OCI-LY3 (cell line): ENCODE measurements around the gene ZNF423.

Experiments
- CTCF ChIP-seq: fragments of 200-600, 300-600 bp; sonication (generic); IDR thresholded peaks from 2 replicates; pipeline ENCODE4 v1.5.1; 2014; ENCODE audit warnings: antibody characterized with exemption, low read length, low read depth
- EZH2phosphoT487 ChIP-seq: fragments of 200-600 bp; shearing (Covaris generic); IDR thresholded peaks from 2 replicates; pipeline ENCODE4 v1.6.1; 2018; ENCODE audit warnings: antibody characterized with exemption, mixed run types, low read depth

DNA sequence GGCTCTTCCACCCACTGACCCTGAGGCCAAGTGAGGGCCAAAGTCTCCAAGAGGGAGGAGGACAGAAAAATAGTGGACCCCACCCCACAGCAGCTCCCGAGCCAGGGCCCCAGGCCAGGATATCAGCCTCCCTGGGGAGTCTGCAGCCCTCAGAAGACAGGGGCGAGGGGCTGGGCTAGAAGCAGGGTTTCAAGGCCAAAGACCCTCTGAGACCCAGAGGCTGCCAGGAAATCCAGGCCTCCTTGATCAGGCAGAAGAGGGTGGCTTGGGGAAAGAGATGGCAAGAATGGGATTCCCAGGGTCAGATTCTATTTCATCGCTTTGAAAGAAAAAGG is 156.1 kb downstream of the ZNF423 start:
- TF ChIP-seq CTCF (no peak), EZH2phosphoT487 (no peak)
